Adipocyte (in vitro differentiated cells): Measurements from ENCODE around the gene HVCN1.
"Not testable (repeated sequence)": the region's sequence is repeated elsewhere in the genome, so short reads cannot be mapped to it uniquely, and the experiment has no call there.

Experiments used
- DNase-seq: peaks from one replicate; pipeline ENCODE4 v3.0.0-alpha.2; 2015; ENCODE audit warnings: low read depth
- H3K27me3 ChIP-seq: replicated peaks from 2 replicates; pipeline ENCODE4 v1.7.0; 2013; ENCODE audit warnings: mild to moderate bottlenecking, low read length, moderate library complexity; ENCODE audit not compliant: control insufficient read depth, insufficient read depth
- H3K36me3 ChIP-seq: 2 replicates; pipeline ENCODE4 v1.7.0; 2013; ENCODE audit warnings: low read length, mild to moderate bottlenecking, moderate library complexity; ENCODE audit not compliant: control insufficient read depth, insufficient read depth, severe bottlenecking
- H3K4me1 ChIP-seq: 2 replicates; pipeline ENCODE4 v1.7.0; 2013; ENCODE audit warnings: mild to moderate bottlenecking, low read length, moderate library complexity; ENCODE audit not compliant: control insufficient read depth, insufficient read depth
- H3K4me3 ChIP-seq: 2 replicates; pipeline ENCODE4 v1.7.0; 2013; ENCODE audit warnings: mild to moderate bottlenecking, low read length, moderate library complexity
- H3K9ac ChIP-seq: 2 replicates; pipeline ENCODE4 v1.7.0; 2013; ENCODE audit warnings: mild to moderate bottlenecking, low read length, moderate library complexity
- H3K9me3 ChIP-seq: 2 replicates; pipeline ENCODE4 v1.7.0; 2013; ENCODE audit warnings: mild to moderate bottlenecking, low read length, moderate library complexity; ENCODE audit not compliant: control insufficient read depth

The HVCN1 gene, protein sequence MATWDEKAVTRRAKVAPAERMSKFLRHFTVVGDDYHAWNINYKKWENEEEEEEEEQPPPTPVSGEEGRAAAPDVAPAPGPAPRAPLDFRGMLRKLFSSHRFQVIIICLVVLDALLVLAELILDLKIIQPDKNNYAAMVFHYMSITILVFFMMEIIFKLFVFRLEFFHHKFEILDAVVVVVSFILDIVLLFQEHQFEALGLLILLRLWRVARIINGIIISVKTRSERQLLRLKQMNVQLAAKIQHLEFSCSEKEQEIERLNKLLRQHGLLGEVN

DNA sequence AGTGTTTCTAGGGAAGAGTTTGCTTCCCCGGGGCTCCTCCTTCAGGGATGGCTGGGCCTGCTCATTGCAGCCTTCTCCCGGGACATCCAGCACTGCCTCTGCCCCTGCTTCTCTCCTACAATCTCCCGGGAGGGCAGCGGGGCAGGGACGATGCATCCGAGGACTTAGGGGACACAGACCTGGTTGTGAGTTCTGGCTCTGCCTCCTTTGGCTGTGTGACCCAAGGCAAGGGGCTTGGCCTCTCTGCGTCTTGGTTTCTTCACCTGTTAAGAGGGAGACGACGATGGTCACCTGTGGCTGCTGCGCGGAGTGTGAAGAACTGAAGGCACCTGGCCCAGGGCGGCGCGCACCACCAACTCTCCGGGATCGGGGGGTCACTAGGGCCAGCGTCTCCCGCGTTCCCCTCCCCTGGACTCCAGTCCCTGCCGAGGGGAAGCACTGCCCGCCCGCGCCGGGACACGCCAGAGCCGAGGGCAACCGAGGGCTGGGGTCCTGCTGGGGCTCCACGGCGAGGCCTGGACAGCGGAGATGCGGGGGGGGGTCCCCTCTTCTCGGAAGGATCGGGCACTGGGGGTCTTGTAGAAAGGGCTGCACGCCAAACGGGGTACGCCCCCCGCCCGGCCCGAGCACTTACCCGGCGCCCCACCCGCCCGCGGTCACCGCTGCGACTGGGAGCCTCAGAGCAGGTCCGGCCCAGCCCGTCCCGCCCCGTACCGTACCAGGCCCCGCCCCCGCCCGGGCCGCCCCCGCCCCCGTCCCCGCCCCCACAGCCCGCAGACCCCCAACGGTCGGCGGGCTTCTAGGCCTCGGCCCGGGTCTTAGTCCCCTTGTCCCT is at the start of gene HVCN1:
Gene HVCN1, minus strand, starts transcription at position 670 of the 835 bp plus-strand sequence. CDS start 5,870 bp downstream, outside the sequence.
- DNase-seq: peak; percentile 47
- peak within 1 kb of the TSS; percentile 71 for H3K4me3 ChIP-seq
- H3K27me3 ChIP-seq: peaks cover 22% of the 10 kb centered on the region
- H3K9ac ChIP-seq: peak within 1 kb of the TSS; percentile 58
- H3K36me3 ChIP-seq: no peaks in the 10 kb centered on the region
- peaks cover 7% of the 10 kb centered on the region for H3K4me1 ChIP-seq
- peaks cover 3% of the 10 kb centered on the region for H3K9me3 ChIP-seq

DNA sequence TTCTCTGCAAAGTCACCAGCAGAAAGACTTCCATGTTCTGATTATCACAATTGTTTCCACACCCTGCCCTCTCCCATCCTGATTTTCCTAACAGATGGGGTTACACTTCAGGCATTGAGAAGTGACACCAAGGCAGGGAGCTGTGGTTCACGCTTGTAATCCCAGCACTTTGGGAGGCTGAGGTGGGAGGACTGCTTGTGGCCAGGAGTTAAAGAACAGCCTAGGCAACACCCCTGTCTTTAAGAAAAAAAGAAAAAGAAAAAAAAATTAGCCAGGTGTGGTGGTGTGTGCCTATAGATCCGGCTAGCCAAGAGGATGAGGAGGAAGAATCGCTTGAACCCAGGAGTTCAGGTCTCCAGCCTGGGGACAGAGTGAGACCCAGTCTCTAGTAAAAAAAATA is 48.6 kb upstream of the HVCN1 start:
- Histone ChIP-seq H3K9me3 (no peaks in the 10 kb centered on the region), H3K4me1 (peaks cover 57% of the 10 kb centered on the region), H3K36me3 (peaks cover 9% of the 10 kb centered on the region), H3K9ac (no peak overlapping the region), H3K27me3 (no peaks in the 10 kb centered on the region), H3K4me3 (no peak overlapping the region)
- DNase-seq: no peak

DNA sequence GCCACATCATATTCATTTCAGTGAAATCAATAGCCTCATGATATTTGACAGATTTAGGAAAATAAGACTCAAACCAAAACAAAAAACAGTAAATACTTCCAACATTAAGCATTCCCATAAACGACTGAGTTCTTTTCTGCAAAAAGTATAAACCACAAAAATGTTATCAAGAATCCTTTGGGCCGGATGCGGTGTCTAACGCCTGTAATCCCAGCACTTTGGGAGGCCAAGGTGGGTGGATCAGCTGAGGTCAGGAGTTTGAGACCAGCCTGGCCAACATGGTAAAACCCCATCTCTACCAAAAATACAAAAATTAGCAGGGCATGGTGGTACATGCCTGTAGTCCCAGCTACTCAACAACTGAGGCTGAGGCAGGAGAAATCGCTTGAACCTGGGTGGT is 48.1 kb upstream of the HVCN1 start:
- not testable (repeated sequence) for H3K27me3 ChIP-seq, H3K36me3 ChIP-seq, H3K9ac ChIP-seq, H3K4me3 ChIP-seq, H3K9me3 ChIP-seq
- peaks cover 60% of the 10 kb centered on the region for H3K4me1 ChIP-seq
- peak; percentile 37 for DNase-seq

DNA sequence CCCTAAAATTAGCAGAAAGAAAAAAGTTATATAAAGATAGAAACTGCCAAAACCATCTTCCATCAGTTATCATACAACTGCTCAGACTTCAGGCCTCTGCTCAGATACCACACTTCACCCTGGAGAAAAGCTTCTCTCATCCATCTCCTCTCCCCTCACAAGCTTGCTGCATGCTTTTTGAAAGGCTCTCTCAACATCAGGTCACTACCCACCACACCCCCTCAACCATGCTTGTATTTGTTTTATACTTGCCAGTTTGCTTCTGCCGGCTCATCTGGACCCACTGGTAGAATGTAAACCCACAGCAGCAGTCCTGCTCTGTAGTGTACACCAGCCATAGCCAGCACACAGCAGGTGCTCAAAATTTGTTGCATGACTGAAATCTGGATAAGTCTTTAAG is 45.0 kb upstream of the HVCN1 start:
- Histone ChIP-seq H3K9me3 (no peaks in the 10 kb centered on the region), H3K36me3 (peaks cover 39% of the 10 kb centered on the region)

DNA sequence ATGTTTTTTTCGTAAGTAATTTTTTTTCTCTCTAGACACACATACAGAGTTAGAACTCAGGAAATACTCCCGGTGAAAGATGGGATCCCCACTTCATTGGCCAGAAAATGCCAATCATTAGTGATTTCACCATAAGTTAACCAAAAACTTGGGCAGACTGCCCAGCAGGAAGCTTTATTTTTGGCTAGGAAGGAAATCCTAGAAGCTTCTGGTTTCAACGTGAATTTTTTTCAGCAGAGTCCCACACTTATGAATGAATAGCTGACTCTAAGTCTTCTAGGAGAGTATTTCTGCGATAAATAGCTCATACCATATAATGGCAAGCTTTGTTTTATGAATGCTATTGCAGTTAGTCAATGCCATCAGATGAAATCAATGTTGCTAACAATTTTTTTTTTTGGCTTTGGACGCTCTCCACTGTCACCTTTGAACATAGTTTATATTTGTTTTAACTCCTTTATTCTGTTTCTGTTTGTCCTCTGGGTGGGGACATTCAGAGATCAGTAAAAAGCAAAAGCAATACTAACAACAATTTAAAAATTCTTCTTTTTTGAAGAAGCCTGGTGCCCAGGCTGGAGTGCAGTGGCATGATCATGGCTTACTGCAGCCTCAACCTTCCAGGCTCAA is 44.3 kb upstream of the HVCN1 start:
- Histone ChIP-seq H3K27me3 (no peaks in the 10 kb centered on the region), H3K36me3 (peaks cover 46% of the 10 kb centered on the region), H3K9me3 (no peaks in the 10 kb centered on the region), H3K9ac (no peak overlapping the region), H3K4me3 (no peak overlapping the region), H3K4me1 (peaks cover 33% of the 10 kb centered on the region)
- DNase-seq: peak; percentile 41

More for the DNA sequence above, 45.0 kb upstream of the HVCN1 start:
- Histone ChIP-seq H3K4me1 (peaks cover 37% of the 10 kb centered on the region), H3K27me3 (no peaks in the 10 kb centered on the region), H3K4me3 (no peak overlapping the region), H3K9ac (no peak overlapping the region)
- no peak for DNase-seq

DNA sequence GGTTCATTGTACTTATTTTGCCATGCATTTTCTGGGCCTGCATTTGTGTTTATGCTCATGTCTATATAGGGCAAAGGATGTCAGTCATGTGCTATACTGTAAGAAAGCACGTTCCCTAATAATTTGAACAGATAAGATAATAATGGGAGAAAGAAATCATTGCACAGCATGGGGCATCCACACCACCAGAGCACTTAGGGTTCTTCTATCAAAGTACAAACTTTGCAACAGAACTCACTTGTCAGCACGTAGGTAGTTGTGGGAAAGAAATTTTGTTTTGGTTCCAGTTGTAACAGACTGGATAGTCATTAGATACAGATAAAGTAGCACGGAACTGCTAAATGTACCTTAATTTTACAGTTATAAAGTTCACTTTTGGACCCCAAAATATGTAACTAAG is 43.7 kb upstream of the HVCN1 start:
- DNase-seq: no peak
- Histone ChIP-seq H3K27me3 (no peaks in the 10 kb centered on the region), H3K9me3 (no peaks in the 10 kb centered on the region), H3K9ac (no peak overlapping the region), H3K4me1 (peaks cover 31% of the 10 kb centered on the region), H3K4me3 (no peak overlapping the region), H3K36me3 (peaks cover 49% of the 10 kb centered on the region)

DNA sequence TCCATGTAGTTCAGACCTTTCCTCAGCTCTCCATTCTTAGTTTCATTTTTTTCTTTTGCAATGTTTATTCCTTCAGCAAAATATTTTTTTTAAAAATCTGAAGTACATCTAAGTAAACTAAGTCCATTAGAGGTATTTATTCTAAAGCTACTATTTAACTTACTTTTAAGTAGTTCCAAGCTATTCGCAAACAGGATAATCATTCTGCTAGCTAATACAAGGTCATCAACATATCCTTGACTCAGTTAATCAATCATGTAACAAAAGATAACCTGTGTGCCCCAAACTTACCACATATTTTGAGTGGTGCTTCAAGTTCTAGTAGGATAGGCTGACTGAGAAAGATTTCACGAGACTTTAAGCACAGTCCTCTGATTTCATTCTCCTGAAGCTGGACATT is 42.6 kb upstream of the HVCN1 start:
- peaks cover 21% of the 10 kb centered on the region for H3K4me1 ChIP-seq
- no peaks in the 10 kb centered on the region for H3K27me3 ChIP-seq
- no peak overlapping the region for H3K4me3 ChIP-seq
- H3K36me3 ChIP-seq: peaks cover 59% of the 10 kb centered on the region
- H3K9me3 ChIP-seq: no peaks in the 10 kb centered on the region
- H3K9ac ChIP-seq: no peak overlapping the region
- DNase-seq: no peak

DNA sequence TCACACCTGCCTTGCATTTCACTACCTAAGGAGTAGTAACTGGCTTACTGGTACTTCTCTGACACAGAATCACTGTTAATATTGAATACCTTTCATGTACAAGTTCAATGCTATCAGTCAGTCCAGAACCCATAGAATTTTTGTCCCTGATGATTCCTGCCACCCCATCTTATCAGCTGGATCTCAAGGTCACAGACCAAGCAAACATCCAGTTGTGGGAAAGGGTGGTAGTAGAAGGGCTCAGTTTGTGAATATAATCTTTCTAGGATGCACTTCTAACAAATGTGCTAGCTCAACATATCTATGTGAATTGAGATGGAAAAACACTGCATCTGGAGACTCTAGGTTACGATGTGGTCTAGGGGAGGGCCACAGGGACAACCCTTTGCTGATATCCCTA is 39.7 kb upstream of the HVCN1 start:
- H3K4me3 ChIP-seq: no peak overlapping the region
- DNase-seq: no peak
- H3K36me3 ChIP-seq: peaks cover 78% of the 10 kb centered on the region
- no peak overlapping the region for H3K9ac ChIP-seq
- H3K9me3 ChIP-seq: no peaks in the 10 kb centered on the region
- peaks cover 14% of the 10 kb centered on the region for H3K4me1 ChIP-seq
- no peaks in the 10 kb centered on the region for H3K27me3 ChIP-seq

DNA sequence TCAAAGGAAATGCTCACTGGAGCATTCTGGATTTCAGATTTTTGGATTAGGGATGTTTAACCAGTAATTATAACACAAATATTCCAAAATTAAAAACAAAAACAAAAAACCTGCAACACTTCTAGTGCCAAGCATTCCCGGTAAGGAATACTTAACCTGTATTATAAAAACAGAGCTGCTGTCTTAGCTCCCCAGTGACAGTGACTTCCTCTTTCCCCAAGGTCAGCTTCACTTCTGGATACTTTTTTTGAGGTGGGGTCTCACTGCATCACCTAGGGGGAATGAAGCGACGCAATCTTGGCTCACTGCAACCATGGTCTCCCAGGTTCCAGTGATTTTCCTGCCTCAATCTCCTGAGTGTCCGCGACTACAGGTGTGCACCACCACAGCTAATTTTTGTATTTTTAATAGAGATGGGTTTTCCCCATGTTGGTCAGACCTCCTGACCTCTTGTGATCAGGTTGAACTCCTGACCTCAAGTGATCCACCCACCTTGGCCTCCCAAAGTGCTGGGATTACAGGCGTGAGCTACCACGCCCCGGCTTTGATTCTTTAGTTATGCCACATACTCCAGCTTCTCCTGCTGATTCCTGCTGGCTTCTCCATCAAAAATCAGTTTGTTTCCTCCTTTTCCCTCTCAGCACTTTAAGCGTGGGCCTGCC is 37.9 kb upstream of the HVCN1 start:
- Histone ChIP-seq H3K4me1 (no peaks in the 10 kb centered on the region), H3K9me3 (no peaks in the 10 kb centered on the region), H3K27me3 (no peaks in the 10 kb centered on the region), H3K36me3 (peaks cover 95% of the 10 kb centered on the region), H3K9ac (no peak overlapping the region), H3K4me3 (no peak overlapping the region)
- DNase-seq: no peak

DNA sequence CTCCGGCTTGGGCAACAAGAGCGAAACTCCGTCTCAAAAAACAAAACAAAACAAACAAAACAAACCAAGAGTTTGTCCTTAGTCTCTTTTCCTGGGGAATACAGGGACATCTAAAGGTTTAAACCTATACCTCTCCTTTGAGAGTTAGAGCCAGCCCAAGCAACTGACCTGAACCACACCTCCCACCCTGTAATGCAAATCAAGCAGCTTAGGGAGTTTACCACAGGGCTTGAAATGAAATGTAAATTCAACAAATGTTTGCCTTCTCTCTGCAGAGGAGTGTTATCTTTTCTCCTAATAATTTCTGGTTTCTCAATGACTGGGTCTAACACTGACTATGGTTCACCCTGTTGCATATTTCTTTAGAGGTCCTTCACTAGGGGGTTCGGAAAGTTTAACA is 37.1 kb upstream of the HVCN1 start:
- Histone ChIP-seq H3K27me3 (no peaks in the 10 kb centered on the region), H3K36me3 (peaks cover 95% of the 10 kb centered on the region), H3K9ac (no peak overlapping the region), H3K9me3 (no peaks in the 10 kb centered on the region), H3K4me3 (no peak overlapping the region), H3K4me1 (no peaks in the 10 kb centered on the region)
- no peak for DNase-seq

DNA sequence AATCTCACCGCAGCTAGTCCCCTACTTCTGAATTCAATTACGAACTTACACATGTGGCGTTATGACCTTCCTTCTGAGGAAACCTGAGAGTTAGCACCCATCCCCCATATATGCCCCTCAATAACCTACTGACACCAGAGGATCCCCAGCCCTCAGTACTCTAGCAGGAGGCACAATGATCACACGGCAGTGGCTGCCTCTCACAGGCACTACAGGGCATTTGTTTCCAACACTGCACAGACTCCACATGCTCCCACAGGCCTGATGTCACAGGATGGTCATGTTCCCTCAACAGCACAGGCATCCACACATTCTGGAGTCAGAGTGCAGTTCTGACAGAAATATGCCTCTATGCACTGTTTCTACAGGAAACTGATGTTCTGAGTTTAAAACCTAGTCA is 36.4 kb upstream of the HVCN1 start:
- Histone ChIP-seq H3K4me1 (no peaks in the 10 kb centered on the region), H3K9me3 (no peaks in the 10 kb centered on the region), H3K4me3 (no peak overlapping the region), H3K9ac (no peak overlapping the region), H3K36me3 (peaks cover 95% of the 10 kb centered on the region), H3K27me3 (no peaks in the 10 kb centered on the region)
- no peak for DNase-seq
